Measurements from ENCODE around the gene GABBR2.
"Not testable (repeated sequence)": the region's sequence is repeated elsewhere in the genome, so short reads cannot be mapped to it uniquely, and the experiment has no call there.

The GABBR2 gene

GRCh38 chr9:98285446-98285845 is 423.3 kb downstream of the GABBR2 start:
- DNase-seq (ENCODE audit: low read depth): no peak

- no peak for DNase-seq (ENCODE audit: low read depth)
Observed at GRCh38 chr9:98284754-98285153, 424.0 kb downstream of the GABBR2 start.

- not testable (repeated sequence) for DNase-seq (ENCODE audit: low read depth)
Observed at GRCh38 chr9:98283143-98283542, 425.6 kb downstream of the GABBR2 start.

- DNase-seq (ENCODE audit: low read depth): no peak
Observed at GRCh38 chr9:98281281-98281680, 427.5 kb downstream of the GABBR2 start.

- DNase-seq (ENCODE audit: low read depth): no peak
Observed at GRCh38 chr9:98280574-98280973, 428.2 kb downstream of the GABBR2 start.

GRCh38 chr9:98280162-98280561 is 428.6 kb downstream of the GABBR2 start:
- no peak for DNase-seq (ENCODE audit: low read depth)

GRCh38 chr9:98276907-98277469 is 431.7 kb downstream of the GABBR2 start:
- no peak for DNase-seq (ENCODE audit: low read depth)

- DNase-seq (ENCODE audit: low read depth): no peak
Observed at GRCh38 chr9:98275159-98275558, 433.6 kb downstream of the GABBR2 start.

- DNase-seq (ENCODE audit: low read depth): no peak
Observed at GRCh38 chr9:98272083-98272482, 436.7 kb downstream of the GABBR2 start.

GRCh38 chr9:98271479-98271878 is 437.3 kb downstream of the GABBR2 start:
- DNase-seq (ENCODE audit: low read depth): no peak

GRCh38 chr9:98270284-98270683 is 438.5 kb downstream of the GABBR2 start:
- not testable (repeated sequence) for DNase-seq (ENCODE audit: low read depth)

GRCh38 chr9:98269652-98270051 is 439.1 kb downstream of the GABBR2 start:
- DNase-seq (ENCODE audit: low read depth): not testable (repeated sequence)

GRCh38 chr9:98267556-98267955 is 441.2 kb downstream of the GABBR2 start:
- not testable (repeated sequence) for DNase-seq (ENCODE audit: low read depth)

GRCh38 chr9:98264516-98264915 is 444.2 kb downstream of the GABBR2 start:
- DNase-seq (ENCODE audit: low read depth): no peak

- peak; percentile 71 for DNase-seq (ENCODE audit: low read depth)
Observed at GRCh38 chr9:98263482-98264357, 445.0 kb downstream of the GABBR2 start.

GRCh38 chr9:98263080-98263479 is 445.7 kb downstream of the GABBR2 start:
- DNase-seq (ENCODE audit: low read depth): no peak

- DNase-seq (ENCODE audit: low read depth): no peak
Observed at GRCh38 chr9:98262056-98262455, 446.7 kb downstream of the GABBR2 start.

- no peak for DNase-seq (ENCODE audit: low read depth)
Observed at GRCh38 chr9:98260635-98261034, 448.1 kb downstream of the GABBR2 start.

- no peak for DNase-seq (ENCODE audit: low read depth)
Observed at GRCh38 chr9:98259791-98260190, 448.9 kb downstream of the GABBR2 start.

GRCh38 chr9:98256756-98257155 is 452.0 kb downstream of the GABBR2 start:
- DNase-seq (ENCODE audit: low read depth): no peak

GRCh38 chr9:98255578-98256296 is 453.0 kb downstream of the GABBR2 start, which contains the start of gene TBC1D2:
TBC1D2 (minus strand) TSS chr9:98255649; CDS start chr9:98255541, 108 bp downstream.
- peak; percentile 97 for DNase-seq (ENCODE audit: low read depth)

- DNase-seq (ENCODE audit: low read depth): no peak
Observed at GRCh38 chr9:98255061-98255577, 453.6 kb downstream of the GABBR2 start.

All from activated T-cell treated with anti-CD3 and anti-CD28 coated beads for 48 hours (primary cell).